Stimulated activated memory B cell treated with anti-CD40 and anti-IgM and Interleukin-4, amounts not matched to agents 10 μg/mL and 1 μg/mL and 100 μg/mL, for 72 hours (primary cell): ENCODE results near the gene RLBP1.

ENCODE experiments used
- ATAC-seq: fragments of 150-1000 bp; cut with Tn5 transposase; 2 replicates; pipeline ENCODE4 v1.10.0; 2021
- H3K27ac Mint-ChIP-seq: one replicate; pipeline ENCODE4 v1.8.0; 2022; ENCODE audit warnings: mild to moderate bottlenecking, mixed read lengths
- H3K27me3 Mint-ChIP-seq: one replicate; pipeline ENCODE4 v1.8.0; 2022; ENCODE audit warnings: mixed read lengths
- H3K36me3 Mint-ChIP-seq: one replicate; pipeline ENCODE4 v1.8.0; 2022; ENCODE audit warnings: mixed read lengths
- H3K4me1 Mint-ChIP-seq: one replicate; pipeline ENCODE4 v1.8.0; 2022; ENCODE audit warnings: mixed read lengths
- H3K4me3 Mint-ChIP-seq: one replicate; pipeline ENCODE4 v1.8.0; 2022; ENCODE audit warnings: mild to moderate bottlenecking, moderate library complexity, mixed read lengths
- H3K9me3 Mint-ChIP-seq: one replicate; pipeline ENCODE4 v1.8.0; 2022; ENCODE audit warnings: mixed read lengths

The RLBP1 gene

GRCh38 chr15:89177116-89177515 is 44.3 kb downstream of the RLBP1 start:
- H3K27me3 Mint-ChIP-seq = no peaks in the 10 kb centered on the region
- no peak for ATAC-seq
- H3K36me3 Mint-ChIP-seq = peaks cover 29% of the 10 kb centered on the region
- H3K27ac Mint-ChIP-seq = no peak overlapping the region
- H3K4me1 Mint-ChIP-seq = peaks cover 11% of the 10 kb centered on the region
- H3K4me3 Mint-ChIP-seq = no peak overlapping the region
- H3K9me3 Mint-ChIP-seq = no peaks in the 10 kb centered on the region

GRCh38 chr15:89175617-89176191 is 45.7 kb downstream of the RLBP1 start:
- H3K9me3 Mint-ChIP-seq = no peaks in the 10 kb centered on the region
- H3K4me1 Mint-ChIP-seq = peaks cover 11% of the 10 kb centered on the region
- no peak overlapping the region for H3K4me3 Mint-ChIP-seq
- no peaks in the 10 kb centered on the region for H3K27me3 Mint-ChIP-seq
- no peak for ATAC-seq
- peaks cover 23% of the 10 kb centered on the region for H3K36me3 Mint-ChIP-seq
- H3K27ac Mint-ChIP-seq = peak overlapping the region; percentile 28

- no peak for ATAC-seq
- Mint-ChIP-seq H3K27ac (no peak overlapping the region), H3K9me3 (no peaks in the 10 kb centered on the region), H3K4me1 (peaks cover 6% of the 10 kb centered on the region), H3K4me3 (no peak overlapping the region), H3K27me3 (no peaks in the 10 kb centered on the region), H3K36me3 (peaks cover 28% of the 10 kb centered on the region)
Measured at GRCh38 chr15:89174476-89174875, 46.9 kb downstream of the RLBP1 start.

- Mint-ChIP-seq H3K27ac (no peak overlapping the region), H3K36me3 (peaks cover 17% of the 10 kb centered on the region), H3K4me1 (peaks cover 2% of the 10 kb centered on the region)
Measured at GRCh38 chr15:89172921-89173320, 48.5 kb downstream of the RLBP1 start.

GRCh38 chr15:89171136-89172072 is 50.0 kb downstream of the RLBP1 start:
- Mint-ChIP-seq H3K4me1 (peaks cover 12% of the 10 kb centered on the region), H3K27ac (no peak overlapping the region), H3K9me3 (no peaks in the 10 kb centered on the region), H3K4me3 (no peak overlapping the region), H3K27me3 (no peaks in the 10 kb centered on the region), H3K36me3 (peaks cover 8% of the 10 kb centered on the region)
- no peak for ATAC-seq

More at GRCh38 chr15:89172921-89173320, 48.5 kb downstream of the RLBP1 start:
- no peak overlapping the region for H3K4me3 Mint-ChIP-seq
- H3K27me3 Mint-ChIP-seq = no peaks in the 10 kb centered on the region
- no peaks in the 10 kb centered on the region for H3K9me3 Mint-ChIP-seq
- no peak for ATAC-seq

- H3K4me3 Mint-ChIP-seq = no peak overlapping the region
- no peak overlapping the region for H3K27ac Mint-ChIP-seq
- H3K27me3 Mint-ChIP-seq = no peaks in the 10 kb centered on the region
- no peaks in the 10 kb centered on the region for H3K9me3 Mint-ChIP-seq
- ATAC-seq = no peak
- H3K36me3 Mint-ChIP-seq = peaks cover 5% of the 10 kb centered on the region
- peaks cover 12% of the 10 kb centered on the region for H3K4me1 Mint-ChIP-seq
Measured at GRCh38 chr15:89170364-89170763, 51.0 kb downstream of the RLBP1 start.

GRCh38 chr15:89168316-89168833 is 53.0 kb downstream of the RLBP1 start:
- Mint-ChIP-seq H3K27ac (peak overlapping the region; percentile 66), H3K36me3 (peaks cover 5% of the 10 kb centered on the region), H3K4me3 (no peak overlapping the region), H3K9me3 (no peaks in the 10 kb centered on the region), H3K4me1 (peaks cover 12% of the 10 kb centered on the region), H3K27me3 (no peaks in the 10 kb centered on the region)
- ATAC-seq = no peak

GRCh38 chr15:89167267-89168176 is 53.9 kb downstream of the RLBP1 start:
- H3K4me3 Mint-ChIP-seq = peak overlapping the region; percentile 3
- peak overlapping the region; percentile 66 for H3K27ac Mint-ChIP-seq
- peaks cover 12% of the 10 kb centered on the region for H3K4me1 Mint-ChIP-seq
- no peaks in the 10 kb centered on the region for H3K27me3 Mint-ChIP-seq
- H3K9me3 Mint-ChIP-seq = no peaks in the 10 kb centered on the region
- ATAC-seq = peak; percentile 79
- peaks cover 8% of the 10 kb centered on the region for H3K36me3 Mint-ChIP-seq

- Mint-ChIP-seq H3K36me3 (peaks cover 22% of the 10 kb centered on the region), H3K4me3 (no peak overlapping the region), H3K27ac (no peak overlapping the region), H3K27me3 (no peaks in the 10 kb centered on the region), H3K4me1 (peaks cover 12% of the 10 kb centered on the region), H3K9me3 (no peaks in the 10 kb centered on the region)
- ATAC-seq = no peak
Measured at GRCh38 chr15:89165677-89166076, 55.7 kb downstream of the RLBP1 start.

GRCh38 chr15:89164712-89165211 is 56.6 kb downstream of the RLBP1 start:
- Mint-ChIP-seq H3K4me1 (peaks cover 12% of the 10 kb centered on the region), H3K4me3 (no peak overlapping the region), H3K27ac (no peak overlapping the region)

GRCh38 chr15:89163271-89164055 is 57.9 kb downstream of the RLBP1 start:
- H3K27ac Mint-ChIP-seq = no peak overlapping the region
- H3K4me3 Mint-ChIP-seq = no peak overlapping the region
- peaks cover 33% of the 10 kb centered on the region for H3K36me3 Mint-ChIP-seq
- H3K4me1 Mint-ChIP-seq = peaks cover 12% of the 10 kb centered on the region
- no peaks in the 10 kb centered on the region for H3K9me3 Mint-ChIP-seq
- ATAC-seq = no peak
- H3K27me3 Mint-ChIP-seq = no peaks in the 10 kb centered on the region

More at GRCh38 chr15:89164712-89165211, 56.6 kb downstream of the RLBP1 start:
- H3K36me3 Mint-ChIP-seq = peaks cover 24% of the 10 kb centered on the region
- no peak for ATAC-seq
- no peaks in the 10 kb centered on the region for H3K27me3 Mint-ChIP-seq
- no peaks in the 10 kb centered on the region for H3K9me3 Mint-ChIP-seq

- no peak for ATAC-seq
- H3K27ac Mint-ChIP-seq = no peak overlapping the region
- H3K27me3 Mint-ChIP-seq = no peaks in the 10 kb centered on the region
- H3K4me3 Mint-ChIP-seq = no peak overlapping the region
- H3K9me3 Mint-ChIP-seq = no peaks in the 10 kb centered on the region
- peaks cover 45% of the 10 kb centered on the region for H3K36me3 Mint-ChIP-seq
- no peaks in the 10 kb centered on the region for H3K4me1 Mint-ChIP-seq
Measured at GRCh38 chr15:89161666-89162065, 59.7 kb downstream of the RLBP1 start.
